Neural crest cell (in vitro differentiated cells): Measurements from ENCODE around the gene HOXD12. TPM values are rescaled to one million over a fixed set of nuclear protein-coding genes. Genes with fewer than 3 reads are reported as not detected.
A peak's percentile ranks its signal among the peaks of the same experiment; 100 is the strongest.

ENCODE experiments used
- DNase-seq: peaks from one replicate; pipeline ENCODE4 v3.0.0; 2021; ENCODE audit warnings: low read depth, mixed read lengths, low spot score
- H3K27ac Mint-ChIP-seq: one replicate; pipeline ENCODE4 v1.8.0; 2021; ENCODE audit warnings: mild to moderate bottlenecking, mixed read lengths; ENCODE audit not compliant: unreplicated experiment
- H3K27me3 Mint-ChIP-seq: 2 replicates; pipeline ENCODE4 v1.8.0; 2021; ENCODE audit warnings: low read depth, mild to moderate bottlenecking, mixed read lengths
- H3K36me3 Mint-ChIP-seq: 2 replicates; pipeline ENCODE4 v1.8.0; 2021; ENCODE audit warnings: low read depth, mild to moderate bottlenecking, mixed read lengths
- H3K4me1 Mint-ChIP-seq: 2 replicates; pipeline ENCODE4 v1.8.0; 2021; ENCODE audit warnings: mixed read lengths
- H3K4me3 Mint-ChIP-seq: one replicate; pipeline ENCODE4 v1.8.0; 2021; ENCODE audit warnings: mild to moderate bottlenecking, mixed read lengths
- H3K9me3 Mint-ChIP-seq: 2 replicates; pipeline ENCODE4 v1.8.0; 2021; ENCODE audit warnings: mixed read lengths
- CTCF ChIP-seq: fragments of 200-600 bp; sonication (generic); conservative IDR thresholded peaks from 2 replicates; pipeline ENCODE4 v1.5.0; 2021; ENCODE audit warnings: antibody characterized with exemption, mild to moderate bottlenecking
- total RNA-seq: library from RNA; stranded (reverse); gene quantifications from 2 replicates; pipeline ENCODE4 v1.2.1, GENCODE V29; 2021

Gene HOXD12
- total RNA-seq, 1 donor from 2014 or later = not detected

GRCh38 chr2:176107731-176108181, 8.2 kb downstream of the HOXD12 start:
- Mint-ChIP-seq H3K27ac (no peak overlapping the region), H3K4me1 (peaks cover 13% of the 10 kb centered on the region), H3K4me3 (no peak overlapping the region), H3K27me3 (peaks cover 93% of the 10 kb centered on the region), H3K9me3 (no peaks in the 10 kb centered on the region), H3K36me3 (peaks cover 7% of the 10 kb centered on the region)
- DNase-seq = no peak
- TF ChIP-seq CTCF = no peak

DNA sequence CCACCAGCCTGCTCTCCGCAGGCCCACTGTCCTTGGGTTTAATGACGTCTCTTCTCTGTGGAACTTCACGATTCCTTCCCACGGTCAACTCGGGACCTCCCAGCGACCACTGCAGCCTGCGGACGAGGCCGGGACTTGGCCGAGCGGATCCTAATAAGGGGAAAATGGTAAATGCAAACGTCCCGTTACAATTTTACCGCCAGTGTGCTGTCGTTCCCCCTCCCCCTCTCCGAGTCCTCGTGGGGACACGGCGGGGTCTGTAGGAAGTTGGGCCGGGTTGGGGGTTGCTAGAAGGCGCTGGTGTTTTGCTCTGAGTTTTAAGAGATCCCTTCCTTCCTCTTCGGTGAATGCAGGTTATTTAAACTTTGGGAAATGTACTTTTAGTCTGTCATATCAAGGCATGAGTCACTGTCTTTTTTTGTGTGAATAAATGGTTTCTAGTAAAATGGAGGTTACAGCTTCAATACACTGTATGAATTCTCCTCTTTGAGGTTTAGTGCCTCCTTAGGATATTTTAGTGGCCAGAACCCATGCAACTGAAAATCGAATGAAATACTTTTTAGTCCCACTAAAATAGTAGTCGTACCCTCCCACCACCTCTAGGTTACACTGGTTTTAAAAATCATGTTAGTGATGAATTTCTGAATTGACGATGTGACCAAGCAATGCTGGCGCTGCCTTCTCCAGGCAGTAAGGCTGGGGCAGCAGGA, 9.8 kb downstream of the HOXD12 start:
- Mint-ChIP-seq H3K27ac (no peak overlapping the region), H3K4me1 (peaks cover 13% of the 10 kb centered on the region), H3K36me3 (peaks cover 7% of the 10 kb centered on the region), H3K9me3 (no peaks in the 10 kb centered on the region), H3K4me3 (peak overlapping the region; percentile 1), H3K27me3 (peaks cover 93% of the 10 kb centered on the region)
- TF ChIP-seq CTCF = no peak
- DNase-seq = no peak

GRCh38 chr2:176109946-176110345, 10.4 kb downstream of the HOXD12 start:
- Mint-ChIP-seq H3K27me3 (peaks cover 93% of the 10 kb centered on the region), H3K9me3 (no peaks in the 10 kb centered on the region), H3K4me1 (peaks cover 13% of the 10 kb centered on the region), H3K36me3 (peaks cover 7% of the 10 kb centered on the region), H3K4me3 (no peak overlapping the region), H3K27ac (no peak overlapping the region)
- no peak for TF ChIP-seq CTCF
- DNase-seq = no peak

GRCh38 chr2:176110415-176111308, 11.1 kb downstream of the HOXD12 start:
- Mint-ChIP-seq H3K4me3 (peak overlapping the region; percentile 5), H3K27me3 (peaks cover 93% of the 10 kb centered on the region), H3K36me3 (peaks cover 7% of the 10 kb centered on the region), H3K9me3 (no peaks in the 10 kb centered on the region), H3K27ac (no peak overlapping the region), H3K4me1 (peaks cover 13% of the 10 kb centered on the region)
- TF ChIP-seq CTCF = no peak
- DNase-seq = no peak

DNA sequence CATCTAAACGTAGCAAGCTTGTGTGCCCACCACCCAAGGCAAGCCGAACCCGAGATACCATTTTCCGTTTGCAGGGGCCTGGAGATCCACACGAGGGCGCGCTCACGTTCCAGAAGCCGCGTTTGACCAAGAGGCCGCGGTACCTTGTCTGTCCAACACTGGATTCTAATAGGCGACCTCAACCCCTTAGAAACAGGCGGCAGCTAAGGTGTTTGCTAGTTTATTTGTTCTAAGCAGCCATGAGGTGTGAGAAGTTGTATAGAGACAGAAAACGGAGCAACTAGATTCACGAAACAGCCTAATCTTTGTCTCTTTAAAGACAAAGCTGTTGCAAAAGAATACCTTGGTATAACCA, 11.7 kb downstream of the HOXD12 start:
- H3K4me1 Mint-ChIP-seq = peaks cover 7% of the 10 kb centered on the region
- peak; percentile 69 for DNase-seq
- H3K27ac Mint-ChIP-seq = no peak overlapping the region
- H3K9me3 Mint-ChIP-seq = no peaks in the 10 kb centered on the region
- peaks cover 5% of the 10 kb centered on the region for H3K36me3 Mint-ChIP-seq
- peak; percentile 72 for TF ChIP-seq CTCF
- peaks cover 93% of the 10 kb centered on the region for H3K27me3 Mint-ChIP-seq
- H3K4me3 Mint-ChIP-seq = peak overlapping the region; percentile 5
